ENCODE data around the gene EBPL. TPM values are rescaled to one million over a fixed set of nuclear protein-coding genes. Genes with fewer than 3 reads are reported as not detected.

Gene EBPL
- total and polyA plus RNA-seq, 9 of the 15 experiments (the other 6 are each of a cell fraction or from before 2014, with no cell fraction given), result 5.2 to 68.3 (median 43.0) TPM

- TF ChIP-seq NFATC3 (IDR thresholded peaks at IDR 0.05) (no peak), DPF2 (IDR thresholded peaks at IDR 0.05) (0 out of 2 replicates have a peak, but pooled peaks have one; percentile 25), MCM5 (IDR thresholded peaks at IDR 0.05; ENCODE audit: low read depth) (no peak), ZNF146 (CRISPR knock-in tag; IDR thresholded peaks at IDR 0.05; ENCODE audit: unreplicated experiment) (no peak), ZNF121 (CRISPR knock-in tag; conservative IDR thresholded peaks at IDR 0.05) (no peak), KAT7 (CRISPR knock-in tag; IDR thresholded peaks at IDR 0.05; ENCODE audit: borderline replicate concordance) (no peak), GABPA (tag; conservative IDR thresholded peaks at IDR 0.05; ENCODE audit: low read depth) (no peak), JUN (IDR thresholded peaks at IDR 0.05; ENCODE audit: borderline replicate concordance, low read depth, low read length) (peak; percentile 71; the same call in 1 of the 2 replicates), JUN (CRISPR knock-in tag; IDR thresholded peaks at IDR 0.05; ENCODE audit: borderline replicate concordance) (no peak), ZNF584 (CRISPR knock-in tag; IDR thresholded peaks at IDR 0.05; ENCODE audit: low read depth) (no peak), KDM2B (CRISPR knock-in tag; IDR thresholded peaks at IDR 0.05) (no peak), CEBPG (CRISPR knock-in tag; IDR thresholded peaks at IDR 0.05) (no peak), CEBPG (tag; conservative IDR thresholded peaks at IDR 0.05 in 1 of 2, IDR thresholded peaks at IDR 0.05 in 1 of 2) (peak; percentile 53 to 70), ZBTB1 (CRISPR knock-in tag; IDR thresholded peaks at IDR 0.05; ENCODE audit: borderline replicate concordance, low read depth) (no peak), CBFA2T2 (conservative IDR thresholded peaks at IDR 0.05) (no peak), EGR1 (conservative IDR thresholded peaks at IDR 0.05) (no peak), ATF7 (IDR thresholded peaks at IDR 0.05) (no peak), NR3C1 (CRISPR knock-in tag; IDR thresholded peaks at IDR 0.05) (no peak), HDAC3 (IDR thresholded peaks at IDR 0.05; ENCODE audit: borderline replicate concordance, partially characterized antibody) (no peak), NEUROD1 (IDR thresholded peaks at IDR 0.05; ENCODE audit: borderline replicate concordance, low read depth, low read length, partially characterized antibody) (no peak), DLX4 (CRISPR knock-in tag; IDR thresholded peaks at IDR 0.05) (no peak), PRDM10 (IDR thresholded peaks at IDR 0.05; ENCODE audit: partially characterized antibody) (no peak), ARID1B (IDR thresholded peaks at IDR 0.05) (peak; percentile 49), POLR3G (IDR thresholded peaks at IDR 0.05; ENCODE audit: extremely low read depth, insufficient read length, insufficient replicate concordance) (no peak), ZNF766 (CRISPR knock-in tag; conservative IDR thresholded peaks at IDR 0.05) (no peak)
- TF ChIP-seq, protein P1, sequence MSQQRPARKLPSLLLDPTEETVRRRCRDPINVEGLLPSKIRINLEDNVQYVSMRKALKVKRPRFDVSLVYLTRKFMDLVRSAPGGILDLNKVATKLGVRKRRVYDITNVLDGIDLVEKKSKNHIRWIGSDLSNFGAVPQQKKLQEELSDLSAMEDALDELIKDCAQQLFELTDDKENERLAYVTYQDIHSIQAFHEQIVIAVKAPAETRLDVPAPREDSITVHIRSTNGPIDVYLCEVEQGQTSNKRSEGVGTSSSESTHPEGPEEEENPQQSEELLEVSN (IDR thresholded peaks at IDR 0.05; ENCODE audit: borderline replicate concordance in 1 of 2, extremely low read depth in 1 of 2, insufficient read depth in 1 of 2, insufficient read length in 1 of 2, low read depth in 1 of 2, low read length in 1 of 2, poor library complexity in 1 of 2, severe bottlenecking in 1 of 2), result no peak
These were observed 49.4 kb downstream of the EBPL start (continued) for GRCh38 chr13:49641801-49642291.
